GM06990 (cell line): Measurements from ENCODE around the gene PRPSAP1.
A peak's percentile ranks its signal among the peaks of the same experiment; 100 is the strongest.
"Not testable (repeated sequence)": the region's sequence is repeated elsewhere in the genome, so short reads cannot be mapped to it uniquely, and the experiment has no call there.

ENCODE experiments used
- DNase-seq: peaks from one replicate; pipeline ENCODE4 v3.0.0-alpha.2; 2011; ENCODE audit not compliant: insufficient read length; ENCODE audit errors: extremely low read depth
- H3K27me3 ChIP-seq: replicated peaks from 2 replicates; pipeline ENCODE4 v1.6.0; 2011; ENCODE audit warnings: low read length; ENCODE audit not compliant: control insufficient read depth, insufficient read depth
- H3K36me3 ChIP-seq: 2 replicates; pipeline ENCODE4 v1.5.1; 2011; ENCODE audit warnings: low read length; ENCODE audit not compliant: control insufficient read depth, insufficient read depth
- H3K4me3 ChIP-seq: replicated peaks from 2 replicates; pipeline ENCODE4 v1.5.1; 2011; ENCODE audit warnings: low read depth, mild to moderate bottlenecking, control low read depth, low read length
- CTCF ChIP-seq: IDR thresholded peaks from 2 replicates; pipeline ENCODE4 v1.5.1; 2011; ENCODE audit warnings: low read length, control low read depth, mild to moderate bottlenecking, inconsistent platforms; ENCODE audit not compliant: insufficient read depth, poor library complexity, severe bottlenecking

The PRPSAP1 gene

DNA sequence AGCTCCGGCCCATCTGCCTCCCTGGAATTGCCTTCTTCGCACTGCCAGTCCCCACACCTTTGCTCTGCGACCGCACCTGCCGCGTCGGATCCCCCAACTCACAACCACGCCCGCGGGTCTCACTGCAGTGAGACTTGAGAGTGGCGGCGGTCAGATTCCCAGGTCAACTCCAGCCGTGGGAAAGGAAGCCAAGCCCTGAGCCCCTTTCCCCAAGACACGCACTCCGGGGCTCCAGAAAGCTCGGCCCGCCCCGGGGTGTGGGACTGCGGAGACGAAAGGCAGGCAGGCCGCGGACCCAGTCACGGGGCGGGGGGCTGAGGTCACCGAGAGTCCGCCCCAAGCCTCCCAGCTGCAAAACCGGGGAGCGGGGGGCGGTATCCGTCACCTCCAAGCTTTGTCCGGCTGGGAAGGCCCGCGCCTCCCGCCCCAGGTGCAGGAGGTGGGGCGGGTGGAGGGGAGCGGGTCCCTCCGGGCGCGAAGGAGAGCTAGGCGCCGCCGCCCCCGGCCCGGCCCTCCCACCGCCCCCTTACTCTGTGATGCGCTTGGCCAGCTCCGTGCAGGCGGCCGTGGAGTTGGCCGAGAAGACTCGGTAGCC, 615 bp downstream of the PRPSAP1 start:
- no peak for TF ChIP-seq CTCF
- no peaks in the 10 kb centered on the region for H3K27me3 ChIP-seq
- no peaks in the 10 kb centered on the region for H3K36me3 ChIP-seq
- peak; percentile 39 for DNase-seq
- peak overlapping the region; percentile 73 for H3K4me3 ChIP-seq

- DNase-seq: no peak
- H3K4me3 ChIP-seq: no peak overlapping the region
- no peaks in the 10 kb centered on the region for H3K27me3 ChIP-seq
- peaks cover 3% of the 10 kb centered on the region for H3K36me3 ChIP-seq
- TF ChIP-seq CTCF: no peak
These were observed 2.1 kb downstream of the PRPSAP1 start for GRCh38 chr17:76351526-76352071.

GRCh38 chr17:76350463-76350862, 3.3 kb downstream of the PRPSAP1 start:
- Histone ChIP-seq H3K27me3 (no peaks in the 10 kb centered on the region), H3K4me3 (no peak overlapping the region), H3K36me3 (peaks cover 7% of the 10 kb centered on the region)
- TF ChIP-seq CTCF: no peak
- DNase-seq: no peak

DNA sequence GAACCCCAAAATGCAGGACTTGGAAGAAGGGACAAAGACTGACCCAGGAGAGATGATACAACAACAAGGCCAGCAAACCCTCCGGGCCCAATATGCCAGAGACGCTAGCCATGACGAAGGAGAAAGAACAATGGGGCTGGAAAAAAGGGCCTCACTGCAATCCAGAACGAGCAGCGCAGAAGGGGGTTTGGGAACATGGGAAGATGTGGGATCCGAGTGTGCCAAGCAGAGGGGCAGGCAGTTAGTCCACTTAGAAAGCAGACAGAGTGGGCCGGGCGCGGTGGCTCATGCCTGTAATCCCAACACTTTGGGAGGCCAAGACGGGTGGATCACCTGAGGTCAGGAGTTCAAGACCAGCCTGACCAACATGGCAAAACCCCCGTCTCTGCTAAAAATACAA, 6.8 kb downstream of the PRPSAP1 start:
- H3K36me3 ChIP-seq: peaks cover 11% of the 10 kb centered on the region
- not testable (repeated sequence) for H3K4me3 ChIP-seq, DNase-seq, H3K27me3 ChIP-seq

- Histone ChIP-seq H3K36me3 (peaks cover 11% of the 10 kb centered on the region), H3K27me3 (no peaks in the 10 kb centered on the region), H3K4me3 (no peak overlapping the region)
- no peak for DNase-seq
- no peak for TF ChIP-seq CTCF
These were observed 8.2 kb downstream of the PRPSAP1 start for GRCh38 chr17:76345377-76345974.

- TF ChIP-seq CTCF: no peak
- no peak for DNase-seq
- no peak overlapping the region for H3K4me3 ChIP-seq
- H3K27me3 ChIP-seq: no peaks in the 10 kb centered on the region
- peaks cover 11% of the 10 kb centered on the region for H3K36me3 ChIP-seq
These were observed 10.6 kb downstream of the PRPSAP1 start for GRCh38 chr17:76343106-76343505.
